Endothelial cell of umbilical vein (primary cell): ENCODE results near the gene CACNB1. TPM values are rescaled to one million over a fixed set of nuclear protein-coding genes. Genes with fewer than 3 reads are reported as not detected.

Experiments
- BruUV-seq: library from RNA; stranded (reverse); fragments of 400-500 nt; replicated peaks from 2 replicates; lab custom pipeline; 2021; lab: Mats Ljungman, UMichigan
- CTCF ChIA-PET: fragments of 300-600, 350-600 bp; sonication (Branson Sonifier 250); formaldehyde crosslinking; loops from one replicate; lab custom pipeline; 2021; ENCODE audit warnings: antibody characterized with exemption, inconsistent platforms; lab: Charles Lee
- POLR2A ChIA-PET: fragments of 300-600, 350-600 bp; sonication (Branson Sonifier 250); formaldehyde crosslinking; loops from one replicate; lab custom pipeline; 2021; ENCODE audit warnings: antibody characterized with exemption, inconsistent platforms; lab: Charles Lee
- DNase-seq: peaks from one replicate; pipeline ENCODE4 v3.0.0-alpha.2; 2011; ENCODE audit warnings: low read depth, low spot score
- FAIRE-seq: peaks from 2 replicates; lab custom pipeline; 2011; peaks lifted over from hg19 to GRCh38; lab: Jason Lieb, UNC
- H2AFZ ChIP-seq: 2 replicates; pipeline ENCODE4 v1.6.0; 2012; ENCODE audit warnings: low read depth, low read length, control low read depth, inconsistent platforms
- H3K27ac ChIP-seq: 2 replicates; pipeline ENCODE4 v1.5.1; 2011; ENCODE audit warnings: low read depth, mild to moderate bottlenecking, control low read depth, low read length, moderate library complexity; ENCODE audit not compliant: insufficient read depth
- H3K27me3 ChIP-seq, 2 experiments: 2 replicates each; pipeline versions ENCODE4 v1.6.0 to v1.6.1; 2011; ENCODE audit warnings: low read length in 2 of 2, mixed read lengths in 1 of 2; ENCODE audit not compliant: control insufficient read depth in 2 of 2, insufficient read depth in 2 of 2
- H3K36me3 ChIP-seq, 2 experiments: 2 replicates in 1 of 2; 3 replicates in 1 of 2; pipeline ENCODE4 v1.5.1; 2011; ENCODE audit warnings: low read length in 2 of 2, mild to moderate bottlenecking in 1 of 2, moderate library complexity in 1 of 2; ENCODE audit not compliant: control insufficient read depth in 2 of 2, insufficient read depth in 2 of 2; ENCODE audit errors: extremely low read depth in 1 of 2
- H3K4me1 ChIP-seq: 3 replicates; pipeline ENCODE4 v1.5.1; 2011; ENCODE audit warnings: mild to moderate bottlenecking, low read length; ENCODE audit not compliant: control insufficient read depth, insufficient read depth; ENCODE audit errors: extremely low read depth
- H3K4me2 ChIP-seq: 2 replicates; pipeline ENCODE4 v1.6.1; 2011; ENCODE audit warnings: low read length, control low read depth, mixed read lengths; ENCODE audit not compliant: insufficient read depth
- H3K4me3 ChIP-seq, 3 experiments: fragments of 200-600 bp in 1 of 3; sonication (generic), shearing (Covaris generic) in 1 of 3; replicated peaks in 1 of 3; 2 replicates each; pipeline ENCODE4 v1.5.1; 2011 to 2016; ENCODE audit warnings: control low read depth in 3 of 3, low read length in 3 of 3, mild to moderate bottlenecking in 2 of 3, inconsistent platforms in 1 of 3, low read depth in 1 of 3, moderate library complexity in 1 of 3; ENCODE audit not compliant: insufficient read depth in 1 of 3
- H3K79me2 ChIP-seq: 2 replicates; pipeline ENCODE4 v1.6.0; 2012; ENCODE audit warnings: low read length, inconsistent platforms; ENCODE audit not compliant: control insufficient read depth, insufficient read depth
- H3K9ac ChIP-seq: replicated peaks from 2 replicates; pipeline ENCODE3; 2011; ENCODE audit warnings: low read length, control low read depth; ENCODE audit not compliant: insufficient read depth; ENCODE audit errors: extremely low read depth
- H3K9me1 ChIP-seq: replicated peaks from 3 replicates; pipeline ENCODE4 v1.6.0; 2011; ENCODE audit warnings: mild to moderate bottlenecking, low read length; ENCODE audit not compliant: control insufficient read depth, insufficient read depth; ENCODE audit errors: extremely low read depth
- H3K9me3 ChIP-seq: replicated peaks from 2 replicates; pipeline ENCODE4 v1.5.1; 2012; ENCODE audit warnings: low read length, inconsistent platforms; ENCODE audit not compliant: control insufficient read depth, insufficient read depth
- H4K20me1 ChIP-seq: replicated peaks from 2 replicates; pipeline ENCODE3; 2011; ENCODE audit warnings: mild to moderate bottlenecking, low read length; ENCODE audit not compliant: control insufficient read depth, insufficient read depth; ENCODE audit errors: extremely low read depth
- CTCF ChIP-seq, 2 donors: IDR thresholded peaks; 1 replicate in 1 of 2; 2 replicates in 1 of 2; pipeline ENCODE4 v1.5.1; 2011; ENCODE audit warnings: low read length in 2 of 2, mild to moderate bottlenecking in 2 of 2, moderate library complexity in 2 of 2, control low read depth in 1 of 2, inconsistent platforms in 1 of 2, low read depth in 1 of 2; ENCODE audit not compliant: insufficient read depth in 1 of 2; ENCODE audit errors: extremely low read depth in 1 of 2
- EZH2 ChIP-seq: IDR thresholded peaks from 2 replicates; pipeline ENCODE4 v1.6.1; 2012; ENCODE audit warnings: borderline replicate concordance, low read depth, mild to moderate bottlenecking, moderate library complexity, low read length, inconsistent platforms; ENCODE audit not compliant: severe bottlenecking
- FOS ChIP-seq: IDR thresholded peaks from 2 replicates; pipeline ENCODE4 v1.6.1; 2011; ENCODE audit warnings: mild to moderate bottlenecking, low read length, moderate library complexity, borderline replicate concordance; ENCODE audit not compliant: insufficient read depth
- GATA2 ChIP-seq: IDR thresholded peaks from 2 replicates; pipeline ENCODE4 v1.7.0; 2011; ENCODE audit warnings: low read depth, mild to moderate bottlenecking, moderate library complexity, mixed read lengths, low read length; ENCODE audit not compliant: insufficient read length, insufficient read depth
- JUN ChIP-seq: IDR thresholded peaks from 2 replicates; pipeline ENCODE4 v1.6.1; 2011; ENCODE audit warnings: borderline replicate concordance, low read depth; ENCODE audit not compliant: insufficient read length, insufficient read depth
- MAX ChIP-seq: IDR thresholded peaks from 2 replicates; pipeline ENCODE4 v1.6.1; 2011; ENCODE audit not compliant: insufficient read depth, insufficient read length
- MYC ChIP-seq: IDR thresholded peaks from one replicate; pipeline ENCODE4 v1.6.1; 2011; ENCODE audit warnings: mild to moderate bottlenecking, low read depth, low read length
- POLR2A ChIP-seq: IDR thresholded peaks from 2 replicates; pipeline ENCODE4 v1.6.1; 2012; ENCODE audit warnings: low read depth, mild to moderate bottlenecking, control low read depth, low read length
- POLR2AphosphoS5 ChIP-seq: IDR thresholded peaks from 2 replicates; pipeline ENCODE4 v1.6.1; 2012; ENCODE audit warnings: low read depth, mild to moderate bottlenecking, control low read depth, low read length, moderate library complexity; ENCODE audit not compliant: insufficient read depth
- dilution Hi-C: fragments of 300-500 bp; cut with MboI; formaldehyde crosslinking; loops from one replicate; pipeline ENCODE4 v1.15.0; 2019; ENCODE audit warnings: low sequenced_read_pairs; ENCODE audit not compliant: extremely low pct_ligation_motif_present
- intact Hi-C: fragments of 100-400 bp; cut with micrococcal nuclease; formaldehyde crosslinking; loops from one replicate; pipeline ENCODE4 v1.10.0; 2022
- polyA plus RNA-seq, 4 experiments: library from polyadenylated mRNA; depleted of rRNA in 3 of 4; stranded (reverse) in 3 of 4; unstranded in 1 of 4; fragments of >200 nt; gene quantifications; 2 replicates each; pipeline versions ENCODE4 v1.2.1 to v1.2.3, GENCODE V29; 2011 to 2012; ENCODE audit warnings: missing spikeins in 1 of 4
- total RNA-seq: library from RNA; stranded (reverse); gene quantifications from 2 replicates; pipeline ENCODE4 v1.2.3, GENCODE V29; 2021

CACNB1 gene
- total and polyA plus RNA-seq, 2 donors (not counting 3 experiments of a cell fraction or from before 2014, with no cell fraction given), result 4.7 to 12.3 TPM

DNA sequence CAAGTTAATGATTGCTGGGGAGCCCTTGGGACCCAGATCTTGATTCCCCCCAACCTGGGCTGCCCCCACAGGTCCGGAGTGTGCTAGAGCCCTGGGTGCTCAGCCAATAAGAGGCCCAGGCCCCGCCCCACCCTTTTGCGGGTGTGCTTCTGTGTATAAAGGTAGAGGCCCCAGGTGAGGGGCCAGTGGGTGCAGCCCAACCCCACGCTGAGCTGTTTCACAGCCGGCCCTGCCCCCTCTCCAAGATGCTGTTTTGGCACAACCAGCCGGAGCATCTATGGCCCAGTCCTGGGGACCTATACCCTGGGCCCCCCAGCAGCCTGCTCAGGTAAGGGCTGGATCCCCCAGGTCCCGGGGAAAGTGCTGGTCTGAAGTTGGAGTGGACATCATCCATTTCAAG is 40.1 kb upstream of the CACNB1 start:
- no peaks in the 10 kb centered on the region for H3K9me3 ChIP-seq
- H4K20me1 ChIP-seq, result no peaks in the 10 kb centered on the region
- CTCF ChIA-PET, result interaction anchor here (1.1 to 12.5 kb wide), 9 partner anchors 8 to 254 kb away, joined by 3 to 420 read pairs (median 8); partner anchors contain the start of gene STAC2
- TF ChIP-seq EZH2, result no peak
- no peak overlapping the region for H3K4me2 ChIP-seq
- FAIRE-seq, result no peak
- H2AFZ ChIP-seq, result no peak overlapping the region
- no TSS peak for BruUV-seq
- POLR2A ChIA-PET, result no interaction called here
- no peaks in the 10 kb centered on the region for H3K79me2 ChIP-seq
- H3K9ac ChIP-seq, result no peak overlapping the region
- H3K9me1 ChIP-seq, result no peaks in the 10 kb centered on the region
- dilution Hi-C loops, result no loop called here
- no peak overlapping the region for H3K27ac ChIP-seq
- intact Hi-C loops, result no loop called here
- H3K36me3 ChIP-seq, result no peaks in the 10 kb centered on the region
- H3K27me3 ChIP-seq, result peaks cover 4 to 5% of the 10 kb centered on the region in 2 experiments
- peaks cover 3% of the 10 kb centered on the region for H3K4me1 ChIP-seq
- no peak overlapping the region for H3K4me3 ChIP-seq
- DNase-seq, result no peak

GRCh38 chr17:39236981-39237441 is 39.5 kb upstream of the CACNB1 start:
- POLR2A ChIA-PET, result no interaction called here
- Histone ChIP-seq H4K20me1 (no peaks in the 10 kb centered on the region), H3K9me3 (no peaks in the 10 kb centered on the region), H3K27ac (no peak overlapping the region), H3K9ac (no peak overlapping the region), H3K79me2 (no peaks in the 10 kb centered on the region), H3K27me3 (peaks cover 4 to 5% of the 10 kb centered on the region in 2 experiments), H3K4me1 (peaks cover 3% of the 10 kb centered on the region), H3K4me3 (no peak overlapping the region), H3K4me2 (no peak overlapping the region), H3K36me3 (no peaks in the 10 kb centered on the region), H3K9me1 (no peaks in the 10 kb centered on the region), H2AFZ (no peak overlapping the region)
- dilution Hi-C loops, result no loop called here
- DNase-seq (no peak), FAIRE-seq (no peak)
- TF ChIP-seq POLR2AphosphoS5 (no peak), MYC (no peak), EZH2 (no peak), CTCF (IDR thresholded peaks at IDR 0.05; ENCODE audit: extremely low read depth in 1 of 2, insufficient read depth in 1 of 2, low read depth in 1 of 2, low read length in 2 of 2) (no peak), GATA2 (no peak), FOS (no peak), POLR2A (no peak), JUN (no peak), MAX (no peak)
- BruUV-seq, result no TSS peak
- intact Hi-C loops, result no loop called here
- CTCF ChIA-PET, result interaction anchor here (2.0 to 12.5 kb wide), 5 partner anchors 8 to 254 kb away, joined by 6 to 420 read pairs (median 13); partner anchors contain the start of gene RPL19
